GM18507 (cell line): ENCODE data around the gene ZNF761.
"Not testable (repeated sequence)": the region's sequence is repeated elsewhere in the genome, so short reads cannot be mapped to it uniquely, and the experiment has no call there.

Experiments
- DNase-seq: peaks from one replicate; pipeline ENCODE4 v3.0.0; 2011; ENCODE audit warnings: low read depth; ENCODE audit not compliant: insufficient read length; ENCODE audit errors: extremely low spot score
- FAIRE-seq: peaks from 2 replicates; lab custom pipeline; 2011; peaks lifted over from hg19 to GRCh38; lab: Jason Lieb, UNC

ZNF761 gene

GRCh38 chr19:53503671-53504364 is 72.0 kb downstream of the ZNF761 start:
- not testable (repeated sequence) for FAIRE-seq, DNase-seq

- not testable (repeated sequence) for DNase-seq, FAIRE-seq
Observed at GRCh38 chr19:53504365-53504703, 72.5 kb downstream of the ZNF761 start.

- FAIRE-seq (no peak), DNase-seq (no peak)
Observed at GRCh38 chr19:53504885-53505284, 73.1 kb downstream of the ZNF761 start.

- FAIRE-seq (no peak), DNase-seq (no peak)
Observed at GRCh38 chr19:53506728-53507127, 74.9 kb downstream of the ZNF761 start.
